Activated CD8-positive, alpha-beta T cell treated with anti-CD3 and anti-CD28 coated beads for 36 hours (primary cell): ENCODE data around the gene RBM27. TPM values are rescaled to one million over a fixed set of nuclear protein-coding genes. Genes with fewer than 3 reads are reported as not detected.
"Not testable (repeated sequence)": the region's sequence is repeated elsewhere in the genome, so short reads cannot be mapped to it uniquely, and the experiment has no call there.

Experiments
- ATAC-seq: fragments of 200-7000 bp; cut with Tn5 transposase; one replicate; pipeline ENCODE4 v1.10.0; 2021; ENCODE audit warnings: mild to moderate bottlenecking, moderate library complexity
- CTCF ChIA-PET: fragments of 350-600 bp; sonication (Branson Sonifier 250); formaldehyde crosslinking; loops from one replicate; lab custom pipeline; 2021; ENCODE audit warnings: antibody characterized with exemption; lab: Charles Lee
- POLR2A ChIA-PET: fragments of 350-600 bp; sonication (Branson Sonifier 250); formaldehyde crosslinking; loops from one replicate; lab custom pipeline; 2021; ENCODE audit warnings: antibody characterized with exemption; lab: Charles Lee
- DNase-seq: peaks from one replicate; pipeline ENCODE4 v3.0.0-alpha.2; 2020
- H3K27ac Mint-ChIP-seq: one replicate; pipeline ENCODE4 v1.8.0; 2021; ENCODE audit warnings: mild to moderate bottlenecking, mixed read lengths
- H3K27me3 Mint-ChIP-seq: one replicate; pipeline ENCODE4 v1.8.0; 2021; ENCODE audit warnings: mixed read lengths
- H3K36me3 Mint-ChIP-seq: one replicate; pipeline ENCODE4 v1.8.0; 2021; ENCODE audit warnings: low read depth, mixed read lengths
- H3K4me1 Mint-ChIP-seq: one replicate; pipeline ENCODE4 v1.8.0; 2021; ENCODE audit warnings: low read depth, mixed read lengths
- H3K4me3 Mint-ChIP-seq: one replicate; pipeline ENCODE4 v1.8.0; 2021; ENCODE audit warnings: mild to moderate bottlenecking, moderate library complexity, mixed read lengths
- H3K9me3 Mint-ChIP-seq: one replicate; pipeline ENCODE4 v1.8.0; 2021; ENCODE audit warnings: mixed read lengths
- CTCF ChIP-seq: fragments of 200-600 bp; IDR thresholded peaks from one replicate; pipeline ENCODE4 v1.8.0; 2022; ENCODE audit warnings: antibody characterized with exemption, mild to moderate bottlenecking
- intact Hi-C: fragments of 100-400 bp; cut with micrococcal nuclease; formaldehyde crosslinking; loops from one replicate; pipeline ENCODE4 v1.10.0; 2022
- total RNA-seq, 2 experiments: library from RNA; stranded (reverse); gene quantifications; one replicate each; pipeline ENCODE4 v1.2.3, GENCODE V29; 2021

Gene RBM27
- total RNA-seq, 2 experiments from 2014 or later, result 29.1 to 29.3 TPM

- TF ChIP-seq CTCF, result no peak
- Mint-ChIP-seq H3K4me1 (peaks cover 2% of the 10 kb centered on the region), H3K4me3 (no peak overlapping the region), H3K27ac (no peak overlapping the region), H3K36me3 (no peaks in the 10 kb centered on the region), H3K9me3 (no peaks in the 10 kb centered on the region), H3K27me3 (peaks cover 5% of the 10 kb centered on the region)
- ChIA-PET POLR2A (no interaction called here), CTCF (no interaction called here)
- DNase-seq (no peak), ATAC-seq (no peak)
- intact Hi-C loops, result no loop called here
Observed at GRCh38 chr5:146196459-146197048, 6.9 kb upstream of the RBM27 start.

DNA sequence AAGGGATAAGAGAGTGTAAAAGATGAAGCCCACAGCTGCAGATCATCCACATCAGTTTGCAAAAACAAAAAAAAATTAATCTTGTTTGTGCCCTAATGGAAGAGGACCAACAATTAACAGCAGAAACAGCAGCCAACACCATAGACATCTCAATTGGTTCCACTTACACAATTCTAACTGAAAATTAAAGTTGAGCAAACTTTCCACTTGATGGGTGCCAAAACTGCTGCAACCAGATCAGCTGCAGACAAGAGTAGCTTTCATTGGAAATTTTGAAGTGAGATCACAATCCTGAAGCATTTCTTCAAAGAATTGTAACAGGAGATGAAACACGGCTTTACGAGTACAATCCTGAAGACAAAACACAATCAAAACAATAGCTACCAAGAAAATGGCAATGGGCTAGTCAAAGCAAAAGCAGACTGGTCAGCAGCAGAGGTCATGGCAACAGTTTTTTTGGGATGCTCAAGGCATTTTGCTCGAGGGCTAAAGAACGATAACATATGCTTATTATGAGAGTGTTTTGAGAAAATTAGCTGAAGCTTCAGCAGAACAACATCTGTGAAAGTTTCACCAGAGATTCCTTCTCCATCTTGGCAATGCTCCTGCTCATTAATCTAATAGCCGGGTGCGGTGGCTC, 4.1 kb upstream of the RBM27 start:
- POLR2A ChIA-PET, result no interaction called here
- Mint-ChIP-seq H3K27ac (no peak overlapping the region), H3K27me3 (peaks cover 2% of the 10 kb centered on the region), H3K36me3 (no peaks in the 10 kb centered on the region), H3K9me3 (no peaks in the 10 kb centered on the region), H3K4me1 (peaks cover 4% of the 10 kb centered on the region), H3K4me3 (no peak overlapping the region)
- no peak for DNase-seq
- TF ChIP-seq CTCF, result no peak
- CTCF ChIA-PET, result interaction anchor here (2.5 kb wide), 1 partner anchor 12 kb away, joined by 8 read pairs; no protein-coding TSS in a partner anchor
- no peak for ATAC-seq
- intact Hi-C loops, result no loop called here

- H3K27me3 Mint-ChIP-seq, H3K9me3 Mint-ChIP-seq, CTCF ChIA-PET, H3K4me3 Mint-ChIP-seq, DNase-seq, H3K27ac Mint-ChIP-seq, intact Hi-C loops, H3K4me1 Mint-ChIP-seq, H3K36me3 Mint-ChIP-seq, ATAC-seq: not testable (repeated sequence)
- POLR2A ChIA-PET, result interaction anchor here (1.1 to 2.0 kb wide), 2 partner anchors 11 to 12 kb away, joined by 3 to 10 read pairs; no protein-coding TSS in a partner anchor
Observed at GRCh38 chr5:146201795-146202194, 1.6 kb upstream of the RBM27 start.

DNA sequence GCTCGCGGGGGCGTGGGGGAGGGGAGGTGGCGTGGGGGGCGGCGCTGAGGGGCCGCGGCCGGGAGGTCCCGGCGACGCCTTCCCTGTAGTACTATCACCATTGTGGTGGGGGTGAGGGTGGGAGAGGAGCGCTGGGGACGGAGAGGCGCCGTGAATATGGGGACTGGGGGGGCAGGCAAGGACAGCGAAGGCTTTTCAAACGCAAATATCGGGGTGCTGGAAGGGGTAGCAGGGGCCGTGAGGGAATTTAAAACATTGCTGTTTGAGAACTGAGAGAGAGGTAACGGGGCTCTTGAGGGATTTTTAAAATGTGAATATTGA, 427 bp downstream of the RBM27 start:
- CTCF ChIA-PET, result interaction anchor here (1.0 kb wide), 1 partner anchor 16 kb away, joined by 3 read pairs; no protein-coding TSS in a partner anchor
- peaks cover 5% of the 10 kb centered on the region for H3K36me3 Mint-ChIP-seq
- peaks cover 20% of the 10 kb centered on the region for H3K4me1 Mint-ChIP-seq
- TF ChIP-seq CTCF, result no peak
- intact Hi-C loops, result loop anchor here (1.0 kb wide), 1 partner anchor 22 kb away; the partner anchor contains the start of gene LARS1
- H3K27me3 Mint-ChIP-seq, result no peaks in the 10 kb centered on the region
- no peak overlapping the region for H3K4me3 Mint-ChIP-seq
- no peaks in the 10 kb centered on the region for H3K9me3 Mint-ChIP-seq
- POLR2A ChIA-PET, result interaction anchor here (1.2 to 2.0 kb wide), 3 partner anchors 9 to 21 kb away, joined by 7 to 10 read pairs (median 10); partner anchors contain the start of gene LARS1
- no peak overlapping the region for H3K27ac Mint-ChIP-seq
- ATAC-seq, result peak; percentile 10
- DNase-seq, result no peak

DNA sequence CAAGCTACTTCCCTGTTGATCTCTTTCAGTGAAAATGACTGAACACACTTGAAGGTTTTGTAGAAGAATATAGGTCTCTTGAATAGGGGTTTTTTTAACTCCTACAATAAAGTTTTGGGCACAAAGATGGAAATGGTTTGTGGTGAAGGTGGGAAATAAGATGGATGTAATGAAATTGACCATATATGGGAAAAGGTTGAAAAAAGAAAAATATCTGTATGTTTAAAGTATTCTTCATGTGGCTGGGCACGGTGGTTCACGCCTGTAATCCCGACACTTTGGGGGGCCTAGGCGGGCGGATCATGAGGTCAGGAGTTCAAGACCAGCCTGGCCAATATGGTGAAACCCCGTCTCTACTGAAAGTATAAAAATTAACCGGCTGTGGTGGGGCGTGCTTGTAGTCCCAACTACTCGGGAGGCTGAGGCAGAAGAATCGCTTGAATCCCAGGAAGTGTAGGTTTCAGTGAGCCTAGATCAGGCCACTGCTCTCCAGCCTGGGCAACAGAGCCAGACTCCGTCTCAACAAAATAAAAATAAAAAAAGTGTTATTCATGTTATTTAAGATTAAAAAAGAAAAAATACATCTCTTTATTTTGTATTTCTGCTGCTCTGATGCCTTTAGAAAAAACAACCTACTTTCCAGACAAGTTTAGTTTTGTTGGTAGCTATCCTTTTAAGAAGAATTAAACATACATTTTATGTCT, 2.2 kb downstream of the RBM27 start:
- H3K9me3 Mint-ChIP-seq, result no peaks in the 10 kb centered on the region
- peaks cover 9% of the 10 kb centered on the region for H3K36me3 Mint-ChIP-seq
- ChIA-PET POLR2A (interaction anchor here (0.6 to 1.2 kb wide), 3 partner anchors 8 to 122 kb away, joined by 3 read pairs; no protein-coding TSS in a partner anchor), CTCF (interaction anchor here (0.9 to 1.0 kb wide), 2 partner anchors 10 to 16 kb away, joined by 3 read pairs; no protein-coding TSS in a partner anchor)
- ATAC-seq (no peak), DNase-seq (peak; percentile 25)
- peaks cover 30% of the 10 kb centered on the region for H3K4me1 Mint-ChIP-seq
- intact Hi-C loops, result loop anchor here (5.0 kb wide), 1 partner anchor 37 kb away; no protein-coding TSS in a partner anchor
- no peak for TF ChIP-seq CTCF
- H3K27ac Mint-ChIP-seq, result peak overlapping the region; percentile 50
- no peak overlapping the region for H3K4me3 Mint-ChIP-seq
- no peaks in the 10 kb centered on the region for H3K27me3 Mint-ChIP-seq
